Body of pancreas (tissue), 4 donors: ENCODE data around the gene CDH4.

Experiments used
- POLR2A ChIP-seq, 3 donors: fragments of 450-650 bp; IDR thresholded peaks; one replicate each; pipeline ENCODE4 v1.6.1; 2016; ENCODE audit warnings: antibody characterized with exemption in 3 of 3, mild to moderate bottlenecking in 2 of 3
- TF ChIP-seq, protein P1 (sequence below), 7 experiments: fragments of 450-650 bp in 4 of 7; fragments of 200-600 bp in 3 of 7; sonication (generic) in 3 of 7; IDR thresholded peaks; one replicate each; pipeline ENCODE4 v1.5.1; 2016 to 2019; ENCODE audit warnings: antibody characterized with exemption in 7 of 7

DNA sequence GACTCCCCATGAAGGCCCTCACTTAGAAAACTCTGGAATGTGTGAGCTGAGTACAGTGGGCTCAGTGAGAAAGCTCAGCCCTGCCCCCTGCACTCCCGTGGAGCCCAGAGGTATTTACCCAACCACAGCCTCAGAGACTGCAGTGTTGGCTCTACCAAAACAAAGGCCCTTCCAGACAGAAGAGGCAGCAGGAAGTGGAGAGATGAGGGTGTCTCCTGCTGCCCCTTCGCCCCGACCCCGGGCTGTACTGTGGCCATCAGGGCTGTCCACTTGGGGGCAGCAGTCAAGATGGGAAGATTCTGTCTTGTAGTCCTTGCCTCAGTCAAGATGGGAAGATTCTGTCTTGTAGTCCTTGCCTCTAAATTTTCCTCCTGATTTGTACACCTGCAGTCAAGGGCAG lies 472.3 kb downstream of the CDH4 start:
- TF ChIP-seq, protein P1, sequence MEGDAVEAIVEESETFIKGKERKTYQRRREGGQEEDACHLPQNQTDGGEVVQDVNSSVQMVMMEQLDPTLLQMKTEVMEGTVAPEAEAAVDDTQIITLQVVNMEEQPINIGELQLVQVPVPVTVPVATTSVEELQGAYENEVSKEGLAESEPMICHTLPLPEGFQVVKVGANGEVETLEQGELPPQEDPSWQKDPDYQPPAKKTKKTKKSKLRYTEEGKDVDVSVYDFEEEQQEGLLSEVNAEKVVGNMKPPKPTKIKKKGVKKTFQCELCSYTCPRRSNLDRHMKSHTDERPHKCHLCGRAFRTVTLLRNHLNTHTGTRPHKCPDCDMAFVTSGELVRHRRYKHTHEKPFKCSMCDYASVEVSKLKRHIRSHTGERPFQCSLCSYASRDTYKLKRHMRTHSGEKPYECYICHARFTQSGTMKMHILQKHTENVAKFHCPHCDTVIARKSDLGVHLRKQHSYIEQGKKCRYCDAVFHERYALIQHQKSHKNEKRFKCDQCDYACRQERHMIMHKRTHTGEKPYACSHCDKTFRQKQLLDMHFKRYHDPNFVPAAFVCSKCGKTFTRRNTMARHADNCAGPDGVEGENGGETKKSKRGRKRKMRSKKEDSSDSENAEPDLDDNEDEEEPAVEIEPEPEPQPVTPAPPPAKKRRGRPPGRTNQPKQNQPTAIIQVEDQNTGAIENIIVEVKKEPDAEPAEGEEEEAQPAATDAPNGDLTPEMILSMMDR (IDR thresholded peaks at IDR 0.05), result no peak
- TF ChIP-seq POLR2A (IDR thresholded peaks at IDR 0.05), result no peak
